ENCODE results near the gene FBXO24.

FBXO24 gene

DNA sequence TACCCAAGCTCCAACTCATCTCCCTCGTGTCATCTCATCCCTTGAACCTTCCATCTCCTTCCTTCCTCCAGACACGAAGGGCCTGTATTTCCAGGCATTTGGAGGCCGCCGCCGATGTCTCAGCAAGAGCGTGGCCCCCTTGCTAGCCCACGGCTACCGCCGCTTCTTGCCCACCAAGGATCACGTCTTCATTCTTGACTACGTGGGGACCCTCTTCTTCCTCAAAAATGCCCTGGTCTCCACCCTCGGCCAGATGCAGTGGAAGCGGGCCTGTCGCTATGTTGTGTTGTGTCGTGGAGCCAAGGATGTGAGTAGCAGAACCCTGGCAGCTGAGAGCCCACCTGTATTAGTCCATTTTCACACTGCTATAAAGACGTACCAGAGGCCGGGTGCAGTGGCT lies 5.5 kb downstream of the FBXO24 start:
- DNase-seq: no peak

- no peak for DNase-seq
Observed at GRCh38 chr7:100595188-100595587, 9.1 kb downstream of the FBXO24 start.

GRCh38 chr7:100598425-100598824 lies 12.3 kb downstream of the FBXO24 start:
- DNase-seq: no peak

DNA sequence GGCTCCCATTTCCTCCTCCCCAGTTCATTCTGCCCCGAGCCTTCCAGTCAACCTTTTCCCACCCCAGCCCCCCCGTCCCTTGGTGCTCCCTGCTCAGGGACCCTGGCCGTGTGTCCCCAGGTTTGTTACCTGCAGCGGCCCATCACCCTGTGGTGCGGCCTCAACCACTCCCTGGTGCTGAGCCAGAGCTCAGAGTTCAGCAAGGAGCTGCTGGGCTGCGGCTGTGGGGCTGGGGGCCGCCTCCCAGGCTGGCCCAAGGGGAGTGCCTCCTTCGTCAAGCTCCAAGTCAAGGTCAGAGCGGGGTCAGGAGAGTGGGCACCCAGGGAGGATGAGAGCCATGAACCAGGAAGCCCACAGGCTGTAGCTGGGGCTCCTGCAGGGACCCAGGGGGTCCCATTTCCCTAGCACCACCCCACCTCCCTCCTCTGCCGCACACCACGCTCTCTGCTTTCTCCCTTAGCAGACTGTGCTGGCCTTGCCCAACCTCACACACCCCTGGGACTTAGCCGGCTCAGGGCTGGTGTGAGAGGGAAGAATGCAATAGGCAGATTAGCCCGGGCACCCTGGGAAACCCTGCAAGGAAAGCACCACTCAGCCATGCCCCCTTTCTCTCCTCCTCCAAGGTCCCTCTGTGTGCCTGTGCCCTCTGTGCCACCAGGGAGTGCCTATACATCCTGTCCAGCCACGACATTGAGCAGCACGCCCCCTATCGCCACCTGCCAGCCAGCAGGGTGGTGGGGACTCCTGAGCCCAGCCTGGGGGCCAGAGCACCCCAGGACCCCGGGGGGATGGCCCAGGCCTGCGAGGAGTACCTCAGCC lies 14.0 kb downstream of the FBXO24 start:
- DNase-seq: no peak

- no peak for DNase-seq
Observed at GRCh38 chr7:100600730-100601038, 14.6 kb downstream of the FBXO24 start.

DNA sequence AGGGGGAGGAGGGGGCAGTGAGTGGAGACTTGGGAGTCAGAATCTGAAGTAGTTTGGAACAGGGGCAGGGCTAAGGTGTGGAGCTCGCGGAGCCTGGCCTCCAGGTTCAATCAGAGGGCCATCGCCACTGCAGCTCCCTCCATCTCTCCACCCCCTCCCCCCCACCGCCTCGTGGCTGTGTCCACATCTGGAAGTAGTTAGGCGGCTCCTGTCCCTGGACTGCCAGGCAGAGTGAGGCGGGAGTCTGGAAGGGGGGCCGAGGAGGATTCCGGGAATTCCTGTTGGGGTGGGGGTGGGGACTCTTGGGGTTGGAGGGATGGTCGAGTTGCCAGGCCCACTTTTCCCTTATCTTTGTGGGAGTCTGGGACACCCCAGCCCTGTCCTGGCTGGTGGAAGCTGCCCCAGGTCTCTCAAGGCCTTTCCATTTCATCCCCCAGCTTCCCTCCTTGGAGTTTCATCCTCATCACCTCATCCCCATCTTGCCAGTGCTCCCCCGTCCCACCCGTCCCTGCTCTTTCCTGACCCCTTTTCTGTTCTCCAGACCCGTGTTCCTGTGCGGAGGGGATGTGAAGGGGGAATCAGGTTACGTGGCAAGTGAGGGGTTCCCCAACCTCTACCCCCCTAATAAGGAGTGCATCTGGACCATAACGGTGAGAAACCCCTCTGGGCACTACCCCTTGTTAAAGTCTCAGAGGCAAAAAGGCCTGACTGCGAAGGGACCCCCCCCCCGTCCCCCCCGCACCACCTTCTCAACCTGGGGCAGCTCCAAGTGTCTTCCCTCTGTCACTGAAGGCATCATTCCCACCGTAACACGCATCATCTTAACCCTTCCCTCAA lies 17.0 kb downstream of the FBXO24 start:
- DNase-seq: no peak

- DNase-seq: no peak
Observed at GRCh38 chr7:100603726-100604027, 17.5 kb downstream of the FBXO24 start.

DNA sequence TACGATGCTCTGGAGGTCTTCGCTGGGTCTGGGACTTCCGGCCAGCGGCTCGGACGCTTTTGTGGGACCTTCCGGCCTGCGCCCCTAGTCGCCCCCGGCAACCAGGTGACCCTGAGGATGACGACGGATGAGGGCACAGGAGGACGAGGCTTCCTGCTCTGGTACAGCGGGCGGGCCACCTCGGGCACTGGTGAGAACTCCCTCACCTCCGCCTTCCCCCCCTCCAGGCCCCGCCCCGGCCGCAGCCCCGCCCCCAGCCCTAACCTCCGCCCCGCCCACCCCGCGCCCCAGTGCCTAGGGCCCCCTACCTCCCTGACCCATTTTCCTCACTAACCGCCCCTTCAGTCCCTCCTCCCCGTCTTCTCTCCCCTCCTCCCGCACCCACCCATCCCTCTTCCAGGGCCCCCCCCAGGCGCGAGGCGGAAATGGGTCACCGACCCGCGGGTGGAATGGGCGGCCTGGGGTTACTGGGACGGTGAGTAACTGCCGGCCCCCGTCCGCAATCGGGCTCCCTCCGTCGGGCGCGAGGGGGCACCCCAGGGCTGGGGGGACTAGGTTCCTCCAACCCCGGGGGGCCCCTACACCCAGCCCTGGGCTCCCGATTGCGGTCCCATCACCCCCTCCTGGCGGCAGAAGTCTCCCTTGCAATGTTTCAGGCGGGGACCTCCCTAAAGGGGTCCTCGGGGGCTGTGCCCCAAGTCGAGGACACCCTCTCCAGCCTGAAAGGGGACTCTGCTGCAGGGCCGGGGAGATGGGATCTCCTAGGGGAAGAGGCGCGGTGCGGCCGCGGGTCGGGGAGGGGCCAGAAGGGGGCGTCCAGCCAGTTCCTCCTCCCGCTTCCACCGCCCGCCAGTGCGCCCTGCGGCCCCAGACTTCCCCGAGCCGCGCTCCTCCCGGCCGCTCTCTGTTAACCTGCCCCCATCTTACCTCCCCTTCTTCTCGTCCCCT lies 18.2 kb downstream of the FBXO24 start:
- DNase-seq: peak; percentile 33

DNA sequence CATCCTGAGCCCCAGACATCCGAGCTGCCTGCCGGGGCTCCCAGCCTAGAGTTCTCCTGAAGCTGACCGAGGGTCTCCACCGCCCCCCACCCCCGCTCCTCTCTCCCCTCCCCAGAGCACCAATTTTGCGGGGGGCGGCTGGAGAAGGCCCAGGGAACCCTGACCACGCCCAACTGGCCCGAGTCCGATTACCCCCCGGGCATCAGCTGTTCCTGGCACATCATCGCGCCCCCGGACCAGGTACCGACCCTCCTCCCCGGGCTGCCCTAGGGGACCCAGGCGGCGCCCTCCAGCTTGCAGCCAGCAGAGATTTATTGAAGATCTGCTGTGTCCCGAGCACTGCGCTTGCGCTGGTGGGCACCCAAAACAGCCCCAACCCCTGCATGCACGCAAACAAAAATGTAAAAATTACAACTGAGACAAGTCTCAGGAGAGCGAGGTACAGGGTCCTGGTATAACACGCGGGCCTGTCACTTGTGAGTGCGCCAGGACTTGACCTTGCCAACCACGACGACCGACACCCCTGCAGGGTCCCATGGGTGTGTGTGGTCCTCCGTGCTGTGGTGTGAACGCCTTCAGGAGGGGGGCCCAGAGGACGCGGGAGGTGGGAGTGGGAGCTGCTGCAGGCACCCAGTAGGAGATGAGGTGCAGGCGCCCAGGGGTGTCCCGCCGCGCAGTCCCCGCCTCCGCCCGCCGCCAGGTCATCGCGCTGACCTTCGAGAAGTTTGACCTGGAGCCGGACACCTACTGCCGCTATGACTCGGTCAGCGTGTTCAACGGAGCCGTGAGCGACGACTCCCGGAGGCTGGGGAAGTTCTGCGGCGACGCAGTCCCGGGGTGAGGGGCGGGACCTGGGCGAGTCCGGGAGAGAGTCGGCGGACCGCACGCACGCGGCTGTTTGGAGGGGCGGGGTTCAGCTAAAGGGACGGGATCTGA lies 19.1 kb downstream of the FBXO24 start:
- no peak for DNase-seq

DNA sequence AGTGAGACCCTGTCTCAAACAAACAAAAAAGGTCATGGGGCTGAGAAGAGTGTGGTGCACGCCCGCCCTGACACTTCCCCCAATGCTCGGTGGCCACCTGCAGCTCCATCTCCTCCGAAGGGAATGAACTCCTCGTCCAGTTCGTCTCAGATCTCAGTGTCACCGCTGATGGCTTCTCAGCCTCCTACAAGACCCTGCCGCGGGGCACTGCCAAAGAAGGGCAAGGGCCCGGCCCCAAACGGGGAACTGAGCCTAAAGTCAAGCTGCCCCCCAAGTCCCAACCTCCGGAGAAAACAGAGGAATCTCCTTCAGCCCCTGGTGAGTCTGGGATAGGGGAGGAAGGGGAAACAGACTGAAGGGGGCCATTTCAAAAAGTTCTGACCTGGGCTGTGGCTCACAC lies 20.2 kb downstream of the FBXO24 start:
- no peak for DNase-seq

GRCh38 chr7:100607111-100607510 lies 21.0 kb downstream of the FBXO24 start:
- no peak for DNase-seq

DNA sequence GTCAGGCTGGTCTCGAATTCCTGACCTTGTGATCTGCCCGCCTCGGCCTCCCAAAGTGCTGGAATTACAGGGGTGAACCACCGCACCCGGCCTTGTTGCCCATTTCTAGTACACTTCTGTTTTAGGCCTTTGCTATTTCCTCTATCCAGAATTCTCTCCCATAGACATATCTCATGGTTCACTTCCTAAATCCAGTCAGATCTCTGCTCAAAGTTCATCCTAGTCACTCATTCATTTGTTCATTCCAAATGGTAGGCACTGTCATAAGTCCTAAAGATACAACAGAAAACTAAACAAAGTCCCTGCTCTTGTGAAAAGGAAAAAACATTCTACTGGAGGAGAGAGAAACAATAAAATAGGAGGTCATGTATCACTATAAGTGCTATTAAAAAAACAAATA lies 23.8 kb downstream of the FBXO24 start:
- DNase-seq: no peak

- peak; percentile 100 for DNase-seq
Observed at GRCh38 chr7:100611983-100612729, 26.0 kb downstream of the FBXO24 start, which contains the start of gene MOSPD3. Gene MOSPD3 (plus strand): TSS chr7:100612540. CDS start chr7:100612792, 252 bp downstream.

- DNase-seq: no peak
Observed at GRCh38 chr7:100612730-100613390, 26.7 kb downstream of the FBXO24 start.

DNA sequence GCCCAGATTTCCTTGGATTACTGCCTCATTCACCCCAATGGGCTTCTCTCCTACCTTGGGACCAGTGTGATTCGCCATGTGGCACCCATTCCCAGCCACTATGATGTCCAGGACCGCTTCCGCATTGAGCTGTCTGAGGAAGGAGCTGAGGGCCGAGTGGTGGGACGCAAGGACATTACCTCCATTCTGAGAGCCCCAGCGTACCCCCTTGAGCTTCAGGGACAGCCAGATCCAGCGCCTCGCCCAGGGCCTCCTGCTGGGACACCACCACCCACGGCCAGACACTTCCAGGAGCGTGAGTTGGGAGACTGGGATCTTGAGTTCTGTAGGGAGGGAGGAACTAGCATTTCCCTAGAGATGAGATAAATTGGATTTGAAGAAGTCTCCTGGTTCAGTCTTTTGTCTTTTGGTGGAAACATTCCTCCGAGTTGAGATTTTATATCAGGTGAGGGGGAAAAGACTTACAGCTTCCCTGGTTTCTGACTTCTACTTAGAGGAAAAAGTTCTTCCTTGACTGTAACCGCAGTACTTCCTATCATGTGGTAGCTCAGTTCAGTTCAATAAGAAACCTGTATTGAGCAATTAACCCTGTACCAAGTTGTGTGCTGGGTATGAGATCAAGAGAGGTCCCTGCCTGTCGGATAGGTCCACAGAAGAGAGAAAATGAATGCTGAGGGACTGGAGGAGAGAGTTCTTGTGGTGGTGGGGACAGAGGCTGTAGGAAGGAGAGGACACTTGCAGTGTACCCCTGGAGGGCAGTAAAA lies 27.5 kb downstream of the FBXO24 start:
- DNase-seq: no peak

DNA sequence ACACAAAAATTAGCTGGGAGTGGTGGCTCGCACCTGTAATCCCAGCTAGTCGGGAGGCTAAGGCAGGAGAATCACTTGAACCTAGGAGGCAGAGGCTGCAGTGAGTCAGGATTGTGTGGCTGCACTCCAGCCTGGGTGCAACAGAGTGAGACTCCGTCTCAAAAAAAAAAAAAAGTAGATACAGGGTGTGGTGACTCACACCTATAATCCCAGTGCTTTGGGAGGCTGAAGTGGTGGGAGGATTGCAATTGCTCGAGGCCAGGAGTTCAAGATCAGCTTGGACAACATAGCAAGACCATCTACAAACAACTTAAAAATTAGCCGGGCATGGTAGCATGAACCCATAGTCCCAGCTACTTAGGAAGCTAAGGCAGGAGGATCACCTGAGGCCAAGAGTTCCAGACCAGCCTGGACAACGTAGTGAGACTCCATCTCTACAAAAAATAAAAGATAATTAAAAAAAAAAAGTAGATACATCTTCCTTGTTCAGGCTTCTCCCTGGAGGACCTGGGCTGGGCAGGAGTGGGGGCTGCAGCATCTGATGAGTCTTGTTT lies 28.3 kb downstream of the FBXO24 start:
- no peak for DNase-seq

GRCh38 chr7:100620239-100620638 lies 34.1 kb downstream of the FBXO24 start:
- no peak for DNase-seq

DNA sequence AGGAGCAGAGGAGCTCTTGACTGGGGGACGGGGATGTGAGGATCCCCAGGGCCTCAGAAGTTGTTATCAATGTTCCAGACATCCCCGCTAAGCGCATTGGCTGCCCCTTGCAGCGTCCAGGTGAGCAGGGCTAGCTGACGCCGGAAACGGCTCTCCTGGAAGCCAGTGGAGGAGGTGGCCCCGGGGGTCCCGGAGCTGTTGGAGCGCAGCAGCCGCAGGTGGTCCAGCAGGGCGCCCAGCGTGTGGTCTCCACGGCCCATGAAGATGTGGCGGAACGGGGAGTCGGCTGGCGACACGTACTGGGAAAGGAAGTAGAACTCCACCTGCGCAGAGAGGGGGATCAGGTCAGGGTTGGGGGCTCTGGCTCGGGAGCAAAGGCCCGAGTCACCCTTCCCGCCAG lies 34.7 kb downstream of the FBXO24 start:
- no peak for DNase-seq

GRCh38 chr7:100621554-100621953 lies 35.4 kb downstream of the FBXO24 start:
- no peak for DNase-seq
